IMR-90 (cell line): ENCODE results near the gene FNDC3B. TPM values are rescaled to one million over a fixed set of nuclear protein-coding genes. Genes with fewer than 3 reads are reported as not detected.

Experiments used
- ATAC-seq: fragments of 200-7000 bp; cut with Tn5 transposase; 2 replicates; pipeline ENCODE4 v1.9.1; 2020; ENCODE audit warnings: low read depth, mild to moderate bottlenecking, moderate library complexity
- BruUV-seq: library from RNA; stranded (reverse); fragments of 400-500 nt; replicated peaks from 2 replicates; lab custom pipeline; 2021; lab: Mats Ljungman, UMichigan
- CTCF ChIA-PET: fragments of 300-600 bp; formaldehyde crosslinking; extraction: SDS; loops from one replicate; lab custom pipeline; 2021; ENCODE audit warnings: antibody characterized with exemption; lab: Yijun Ruan, JAX
- POLR2A ChIA-PET: fragments of 300-600 bp; sonication (Branson Sonifier 250); formaldehyde crosslinking; loops from one replicate; lab custom pipeline; 2022; ENCODE audit warnings: antibody characterized with exemption; ENCODE audit not compliant: unreplicated experiment; lab: Charles Lee
- DNase-seq: peaks from one replicate; pipeline ENCODE4 v3.0.0; 2013
- H2AFZ ChIP-seq: replicated peaks from 2 replicates; pipeline ENCODE3; 2013; ENCODE audit warnings: low read length, mild to moderate bottlenecking; ENCODE audit not compliant: poor library complexity
- H2AK5ac ChIP-seq: 2 replicates; pipeline ENCODE4 v1.6.1; 2013; ENCODE audit warnings: low read depth, low read length, inconsistent platforms
- H2AK9ac ChIP-seq: replicated peaks from 2 replicates; pipeline ENCODE3; 2013; ENCODE audit warnings: mild to moderate bottlenecking, low read depth, low read length, moderate library complexity; ENCODE audit not compliant: poor library complexity
- H2BK120ac ChIP-seq: 2 replicates; pipeline ENCODE4 v1.6.1; 2013; ENCODE audit warnings: low read depth, low read length, inconsistent platforms
- H2BK15ac ChIP-seq: 3 replicates; pipeline ENCODE4 v1.6.1; 2013; ENCODE audit warnings: low read depth, low read length, inconsistent platforms
- H2BK20ac ChIP-seq: 2 replicates; pipeline ENCODE4 v1.6.1; 2013; ENCODE audit warnings: low read depth, mild to moderate bottlenecking, inconsistent platforms, low read length, moderate library complexity
- H2BK5ac ChIP-seq: 2 replicates; pipeline ENCODE4 v1.6.1; 2013; ENCODE audit warnings: mild to moderate bottlenecking, low read depth, low read length, inconsistent platforms; ENCODE audit not compliant: poor library complexity, severe bottlenecking
- H3K14ac ChIP-seq: replicated peaks from 2 replicates; pipeline ENCODE4 v1.6.1; 2013; ENCODE audit warnings: low read depth, low read length, inconsistent platforms
- H3K18ac ChIP-seq: 2 replicates; pipeline ENCODE4 v1.6.1; 2013; ENCODE audit warnings: low read depth, low read length, control low read depth
- H3K23ac ChIP-seq: 2 replicates; pipeline ENCODE4 v1.6.1; 2013; ENCODE audit warnings: low read depth, low read length, inconsistent platforms
- H3K27ac ChIP-seq: 2 replicates; pipeline ENCODE4 v1.5.1; 2013; ENCODE audit warnings: mild to moderate bottlenecking, control low read depth, low read length; ENCODE audit not compliant: insufficient read depth
- H3K27me3 ChIP-seq: 2 replicates; pipeline ENCODE4 v1.6.1; 2013; ENCODE audit warnings: low read length; ENCODE audit not compliant: control insufficient read depth, insufficient read depth
- H3K36me3 ChIP-seq: 2 replicates; pipeline ENCODE4 v1.6.1; 2013; ENCODE audit warnings: low read length, mixed read lengths; ENCODE audit not compliant: control insufficient read depth, insufficient read depth
- H3K4ac ChIP-seq: 2 replicates; pipeline ENCODE4 v1.6.1; 2013; ENCODE audit warnings: low read depth, low read length, inconsistent platforms
- H3K4me1 ChIP-seq: 2 replicates; pipeline ENCODE4 v1.6.1; 2013; ENCODE audit warnings: low read length, mixed read lengths; ENCODE audit not compliant: control insufficient read depth, insufficient read depth
- H3K4me2 ChIP-seq: 2 replicates; pipeline ENCODE4 v1.6.1; 2013; ENCODE audit warnings: low read depth, mild to moderate bottlenecking, control low read depth, low read length, moderate library complexity
- H3K4me3 ChIP-seq: 2 replicates; pipeline ENCODE4 v1.5.1; 2013; ENCODE audit warnings: low read depth, mild to moderate bottlenecking, control low read depth, low read length, moderate library complexity; ENCODE audit not compliant: insufficient read depth
- H3K56ac ChIP-seq: 2 replicates; pipeline ENCODE4 v1.6.1; 2013; ENCODE audit warnings: low read length, inconsistent platforms; ENCODE audit not compliant: insufficient read depth; ENCODE audit errors: extremely low read depth
- H3K79me1 ChIP-seq, 2 experiments: 2 replicates each; pipeline ENCODE4 v1.6.1; 2013; ENCODE audit warnings: low read length in 2 of 2, inconsistent platforms in 1 of 2, low read depth in 1 of 2
- H3K9ac ChIP-seq: 2 replicates; pipeline ENCODE4 v1.6.1; 2013; ENCODE audit warnings: low read depth, low read length, control low read depth
- H3K9me1 ChIP-seq: 2 replicates; pipeline ENCODE4 v1.6.1; 2013; ENCODE audit warnings: low read length, inconsistent platforms; ENCODE audit not compliant: insufficient read depth
- H3K9me3 ChIP-seq: 2 replicates; pipeline ENCODE4 v1.6.1; 2013; ENCODE audit warnings: low read length; ENCODE audit not compliant: control insufficient read depth, insufficient read depth
- H4K20me1 ChIP-seq: 2 replicates; pipeline ENCODE4 v1.6.1; 2013; ENCODE audit warnings: low read length, inconsistent platforms; ENCODE audit not compliant: insufficient read depth
- H4K5ac ChIP-seq: 2 replicates; pipeline ENCODE4 v1.6.1; 2013; ENCODE audit warnings: mild to moderate bottlenecking, low read depth, low read length, control low read depth
- H4K8ac ChIP-seq, 2 experiments: 2 replicates each; pipeline ENCODE4 v1.6.1; 2013; ENCODE audit warnings: low read depth in 2 of 2, low read length in 2 of 2, control low read depth in 1 of 2, inconsistent platforms in 1 of 2
- H4K91ac ChIP-seq: 2 replicates; pipeline ENCODE4 v1.6.1; 2013; ENCODE audit warnings: low read depth, low read length, inconsistent platforms; ENCODE audit not compliant: insufficient read depth
- CEBPB ChIP-seq: IDR thresholded peaks from 2 replicates; pipeline ENCODE4 v1.6.1; 2012; ENCODE audit warnings: low read depth, low read length, improper control_type of control experiment
- CHD1 ChIP-seq: IDR thresholded peaks from 2 replicates; pipeline ENCODE4 v1.6.1; 2012; ENCODE audit warnings: low read depth, low read length, improper control_type of control experiment
- MAFK ChIP-seq: IDR thresholded peaks from 2 replicates; pipeline ENCODE4 v1.6.1; 2012; ENCODE audit warnings: low read depth, low read length, improper control_type of control experiment
- MAZ ChIP-seq: IDR thresholded peaks from 2 replicates; pipeline ENCODE4 v1.6.1; 2012; ENCODE audit warnings: low read depth, mild to moderate bottlenecking, low read length, improper control_type of control experiment, moderate library complexity, borderline replicate concordance
- RAD21 ChIP-seq: IDR thresholded peaks from 2 replicates; pipeline ENCODE4 v1.6.1; 2012; ENCODE audit warnings: low read length, improper control_type of control experiment
- RFX5 ChIP-seq: IDR thresholded peaks from 2 replicates; pipeline ENCODE4 v1.8.0; 2012; ENCODE audit warnings: low read depth, mild to moderate bottlenecking, low read length, moderate library complexity
- WGBS, 2 experiments: methylation state at CpG; one replicate each; pipeline versions ENCODE4 v1.1.5 to v1.1.7; 2013; ENCODE audit warnings: missing lambda C conversion rate in 2 of 2; ENCODE audit not compliant: insufficient read length in 1 of 2; ENCODE audit errors: extremely low coverage in 2 of 2; 5-methylcytosine and 5-hydroxymethylcytosine counted together
- dilution Hi-C: fragments of 300-500 bp; cut with HindIII; formaldehyde crosslinking; loops from one replicate; pipeline ENCODE4 v1.14.3; 2018; ENCODE audit warnings: low sequenced_read_pairs; ENCODE audit not compliant: unreplicated experiment
- in situ Hi-C: fragments of 300-500 bp; cut with MboI; formaldehyde crosslinking; loops from 3 replicates; pipeline ENCODE4 v1.14.3; 2019; ENCODE audit warnings: low sequenced_read_pairs, inconsistent platforms, mixed read lengths
- intact Hi-C: fragments of 100-400 bp; cut with micrococcal nuclease; formaldehyde crosslinking; loops from 2 replicates; pipeline ENCODE4 v1.10.0; 2022
- polyA plus RNA-seq, 3 experiments: library from polyadenylated mRNA; depleted of rRNA; stranded (reverse); fragments of >200 nt; gene quantifications; 2 replicates each; pipeline ENCODE4 v1.2.3, GENCODE V29; 2012; ENCODE audit warnings: low replicate concordance in 1 of 3
- total RNA-seq: library from RNA; depleted of rRNA; stranded (reverse); fragments of >200 nt; gene quantifications from 2 replicates; pipeline ENCODE4 v1.2.3, GENCODE V29; 2012
- TF ChIP-seq, protein P1 (sequence below): fragments of 150-350 bp; IDR thresholded peaks from 2 replicates; pipeline ENCODE4 v1.6.1; 2017; ENCODE audit warnings: mild to moderate bottlenecking, antibody characterized with exemption, low read length, low read depth
- TF ChIP-seq, protein P2 (sequence below): conservative IDR thresholded peaks from 2 replicates; pipeline ENCODE4 v1.5.1; 2012; ENCODE audit warnings: mild to moderate bottlenecking, low read depth, low read length, improper control_type of control experiment

Gene FNDC3B
- total and polyA plus RNA-seq, 2 of the 4 experiments (the other 2 are of a cell fraction), result 23.9 to 150 TPM

DNA sequence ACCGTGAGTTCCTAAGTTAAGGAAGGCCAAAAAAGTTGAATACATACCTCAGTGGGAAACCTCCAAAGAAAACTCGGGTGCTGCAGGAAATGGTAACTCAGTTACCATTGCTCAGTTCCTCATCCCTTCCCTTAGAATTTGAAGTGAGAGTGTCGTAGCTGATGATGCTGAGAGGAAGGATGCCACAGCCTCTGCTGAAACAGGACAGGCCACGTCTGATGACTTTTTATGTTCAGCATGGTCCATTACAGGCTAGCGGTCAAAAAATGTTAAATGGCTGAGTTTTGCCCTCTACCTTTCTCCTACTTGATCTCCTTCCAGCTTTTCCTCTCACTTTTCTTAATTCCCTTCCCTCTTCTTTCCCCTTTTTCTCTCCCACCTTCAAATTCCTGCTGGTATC lies 273.3 kb downstream of the FNDC3B start:
- Histone ChIP-seq H3K4me2 (no peak overlapping the region), H3K18ac (no peak overlapping the region), H3K4me1 (peaks cover 19% of the 10 kb centered on the region), H3K27ac (no peak overlapping the region), H3K9me1 (peaks cover 28% of the 10 kb centered on the region), H4K8ac (no peak overlapping the region), H2BK120ac (no peak overlapping the region), H2BK5ac (no peak overlapping the region), H4K20me1 (peaks cover 3% of the 10 kb centered on the region; the same call in 1 of the 2 replicates), H4K5ac (0 out of 2 replicates have a peak overlapping the region, but pooled peaks have one; percentile 34), H3K79me1 (peaks cover 26 to 68% of the 10 kb centered on the region in 2 experiments), H3K56ac (no peak overlapping the region), H3K36me3 (peaks cover 35% of the 10 kb centered on the region), H3K9ac (no peak overlapping the region), H3K27me3 (no peaks in the 10 kb centered on the region), H3K4me3 (no peak overlapping the region), H3K9me3 (no peaks in the 10 kb centered on the region), H2BK15ac (no peak overlapping the region), H2AFZ (no peak overlapping the region), H2AK5ac (no peak overlapping the region), H2AK9ac (no peak overlapping the region), H3K23ac (no peak overlapping the region), H3K4ac (no peak overlapping the region; the same call in 1 of the 2 replicates), H4K91ac (no peak overlapping the region), H2BK20ac (no peak overlapping the region), H3K14ac (no peak overlapping the region)
- POLR2A ChIA-PET, result no interaction called here
- BruUV-seq, result no TSS peak
- CTCF ChIA-PET, result interaction anchor here (0.6 kb wide), 1 partner anchor 675 kb away, joined by 5 read pairs; no protein-coding TSS in a partner anchor
- in situ Hi-C loops, result no loop called here
- no peak for DNase-seq
- no peak for ATAC-seq
- intact Hi-C loops, result no loop called here
- TF ChIP-seq, protein P1, sequence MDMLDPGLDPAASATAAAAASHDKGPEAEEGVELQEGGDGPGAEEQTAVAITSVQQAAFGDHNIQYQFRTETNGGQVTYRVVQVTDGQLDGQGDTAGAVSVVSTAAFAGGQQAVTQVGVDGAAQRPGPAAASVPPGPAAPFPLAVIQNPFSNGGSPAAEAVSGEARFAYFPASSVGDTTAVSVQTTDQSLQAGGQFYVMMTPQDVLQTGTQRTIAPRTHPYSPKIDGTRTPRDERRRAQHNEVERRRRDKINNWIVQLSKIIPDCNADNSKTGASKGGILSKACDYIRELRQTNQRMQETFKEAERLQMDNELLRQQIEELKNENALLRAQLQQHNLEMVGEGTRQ, result no peak
- TF ChIP-seq RFX5 (no peak), MAFK (no peak), RAD21 (no peak), MAZ (no peak), CEBPB (no peak), CHD1 (no peak)
- TF ChIP-seq, protein P2, sequence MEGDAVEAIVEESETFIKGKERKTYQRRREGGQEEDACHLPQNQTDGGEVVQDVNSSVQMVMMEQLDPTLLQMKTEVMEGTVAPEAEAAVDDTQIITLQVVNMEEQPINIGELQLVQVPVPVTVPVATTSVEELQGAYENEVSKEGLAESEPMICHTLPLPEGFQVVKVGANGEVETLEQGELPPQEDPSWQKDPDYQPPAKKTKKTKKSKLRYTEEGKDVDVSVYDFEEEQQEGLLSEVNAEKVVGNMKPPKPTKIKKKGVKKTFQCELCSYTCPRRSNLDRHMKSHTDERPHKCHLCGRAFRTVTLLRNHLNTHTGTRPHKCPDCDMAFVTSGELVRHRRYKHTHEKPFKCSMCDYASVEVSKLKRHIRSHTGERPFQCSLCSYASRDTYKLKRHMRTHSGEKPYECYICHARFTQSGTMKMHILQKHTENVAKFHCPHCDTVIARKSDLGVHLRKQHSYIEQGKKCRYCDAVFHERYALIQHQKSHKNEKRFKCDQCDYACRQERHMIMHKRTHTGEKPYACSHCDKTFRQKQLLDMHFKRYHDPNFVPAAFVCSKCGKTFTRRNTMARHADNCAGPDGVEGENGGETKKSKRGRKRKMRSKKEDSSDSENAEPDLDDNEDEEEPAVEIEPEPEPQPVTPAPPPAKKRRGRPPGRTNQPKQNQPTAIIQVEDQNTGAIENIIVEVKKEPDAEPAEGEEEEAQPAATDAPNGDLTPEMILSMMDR, result no peak
- WGBS, 2 experiments, result 100% methylated on average over 1 of the region's 5 CpGs; no CpG with 5 or more reads in 1 of the 2 experiments
- dilution Hi-C loops, result no loop called here
